ENCODE data around the gene POFUT2.

POFUT2 gene

DNA sequence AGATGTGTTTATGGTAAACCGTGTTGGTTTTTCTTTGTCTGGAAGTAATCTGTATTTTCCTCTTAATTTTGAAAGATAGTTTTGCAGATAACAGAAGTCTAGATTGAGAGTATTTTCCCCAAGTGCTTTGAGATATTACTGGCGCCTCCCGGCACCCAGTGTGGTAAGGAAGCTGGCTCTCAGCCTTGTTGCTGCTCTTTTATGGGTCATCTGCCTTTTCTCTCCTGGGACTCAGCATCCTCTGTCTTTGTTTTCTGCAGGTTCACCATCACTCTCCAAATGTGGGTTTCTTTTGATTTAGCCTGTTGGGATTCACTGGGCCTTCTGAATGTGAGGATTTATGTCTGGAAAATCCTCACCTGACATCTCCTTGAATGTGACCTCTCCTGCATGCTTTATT, 37.4 kb downstream of the POFUT2 start:
- TF ChIP-seq, protein P1, sequence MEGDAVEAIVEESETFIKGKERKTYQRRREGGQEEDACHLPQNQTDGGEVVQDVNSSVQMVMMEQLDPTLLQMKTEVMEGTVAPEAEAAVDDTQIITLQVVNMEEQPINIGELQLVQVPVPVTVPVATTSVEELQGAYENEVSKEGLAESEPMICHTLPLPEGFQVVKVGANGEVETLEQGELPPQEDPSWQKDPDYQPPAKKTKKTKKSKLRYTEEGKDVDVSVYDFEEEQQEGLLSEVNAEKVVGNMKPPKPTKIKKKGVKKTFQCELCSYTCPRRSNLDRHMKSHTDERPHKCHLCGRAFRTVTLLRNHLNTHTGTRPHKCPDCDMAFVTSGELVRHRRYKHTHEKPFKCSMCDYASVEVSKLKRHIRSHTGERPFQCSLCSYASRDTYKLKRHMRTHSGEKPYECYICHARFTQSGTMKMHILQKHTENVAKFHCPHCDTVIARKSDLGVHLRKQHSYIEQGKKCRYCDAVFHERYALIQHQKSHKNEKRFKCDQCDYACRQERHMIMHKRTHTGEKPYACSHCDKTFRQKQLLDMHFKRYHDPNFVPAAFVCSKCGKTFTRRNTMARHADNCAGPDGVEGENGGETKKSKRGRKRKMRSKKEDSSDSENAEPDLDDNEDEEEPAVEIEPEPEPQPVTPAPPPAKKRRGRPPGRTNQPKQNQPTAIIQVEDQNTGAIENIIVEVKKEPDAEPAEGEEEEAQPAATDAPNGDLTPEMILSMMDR (IDR thresholded peaks at IDR 0.05; ENCODE audit: control insufficient read depth, extremely low read depth, insufficient read depth): no peak
- H3K4me3 ChIP-seq (ENCODE audit: low read depth, low read length): no peak overlapping the region
- DNase-seq (ENCODE audit: low read depth): no peak

GRCh38 chr21:45249626-45250025, 38.1 kb downstream of the POFUT2 start:
- no peak for DNase-seq (ENCODE audit: low read depth)
- no peak overlapping the region for H3K4me3 ChIP-seq (ENCODE audit: low read depth, low read length)
- TF ChIP-seq, protein P1 (IDR thresholded peaks at IDR 0.05; ENCODE audit: control insufficient read depth, extremely low read depth, insufficient read depth): no peak

DNA sequence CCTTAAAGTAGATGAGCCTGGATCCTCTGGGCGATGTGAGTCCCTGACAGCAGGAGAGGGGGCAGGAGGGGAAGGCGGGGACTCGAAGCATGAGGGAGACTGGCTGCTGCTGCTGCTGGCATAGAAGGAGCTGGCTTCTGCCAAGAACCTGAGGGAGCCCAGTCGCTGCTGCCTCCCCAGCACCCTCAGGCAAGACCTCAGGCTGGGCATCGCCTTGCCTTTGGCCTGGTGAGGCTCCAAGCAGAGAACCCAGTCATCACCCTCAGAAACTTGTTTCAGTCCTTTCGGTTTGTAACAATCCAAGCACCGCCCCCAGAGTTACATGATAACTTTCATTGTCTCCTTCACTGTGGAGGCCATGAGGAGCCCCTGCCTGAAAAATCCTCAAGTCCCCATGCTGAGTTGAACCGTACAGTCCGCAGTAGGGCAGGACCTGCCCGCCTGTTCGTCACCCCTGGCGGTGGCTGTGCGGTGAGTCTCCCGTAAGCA, 38.8 kb downstream of the POFUT2 start:
- DNase-seq (ENCODE audit: low read depth): no peak
- no peak overlapping the region for H3K4me3 ChIP-seq (ENCODE audit: low read depth, low read length)
- TF ChIP-seq, protein P1 (IDR thresholded peaks at IDR 0.05; ENCODE audit: control insufficient read depth, extremely low read depth, insufficient read depth): no peak

DNA sequence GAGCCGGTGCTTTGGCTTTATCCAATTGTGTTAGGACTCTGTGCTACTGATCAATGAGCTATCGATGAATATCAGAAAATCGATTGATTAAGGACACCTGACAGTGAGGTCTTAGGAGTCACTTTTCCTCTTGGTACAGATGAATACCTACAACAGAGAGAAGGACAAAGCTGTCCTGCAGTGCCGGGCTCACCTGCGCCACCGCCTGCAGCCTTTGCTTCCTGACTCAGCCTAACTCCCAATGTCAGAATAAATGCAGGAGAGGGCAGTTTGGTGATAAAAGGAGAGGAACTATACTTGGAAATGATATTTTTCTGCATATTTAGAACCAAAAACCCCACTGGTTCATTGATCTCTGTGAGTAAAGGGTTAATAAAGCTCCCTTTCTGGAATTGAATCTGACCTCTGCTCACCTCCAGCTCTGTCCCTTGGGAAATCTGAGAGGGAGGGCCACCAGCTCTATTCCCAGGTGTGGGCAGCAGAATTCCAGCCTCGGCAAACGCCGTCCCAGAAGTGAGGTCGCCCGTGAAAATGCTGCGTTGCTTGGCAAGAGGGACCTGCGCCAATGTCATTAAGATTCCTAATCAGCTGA, 39.3 kb downstream of the POFUT2 start:
- TF ChIP-seq, protein P1 (IDR thresholded peaks at IDR 0.05; ENCODE audit: control insufficient read depth, extremely low read depth, insufficient read depth): no peak
- DNase-seq (ENCODE audit: low read depth): no peak
- H3K4me3 ChIP-seq (ENCODE audit: low read depth, low read length): no peak overlapping the region

DNA sequence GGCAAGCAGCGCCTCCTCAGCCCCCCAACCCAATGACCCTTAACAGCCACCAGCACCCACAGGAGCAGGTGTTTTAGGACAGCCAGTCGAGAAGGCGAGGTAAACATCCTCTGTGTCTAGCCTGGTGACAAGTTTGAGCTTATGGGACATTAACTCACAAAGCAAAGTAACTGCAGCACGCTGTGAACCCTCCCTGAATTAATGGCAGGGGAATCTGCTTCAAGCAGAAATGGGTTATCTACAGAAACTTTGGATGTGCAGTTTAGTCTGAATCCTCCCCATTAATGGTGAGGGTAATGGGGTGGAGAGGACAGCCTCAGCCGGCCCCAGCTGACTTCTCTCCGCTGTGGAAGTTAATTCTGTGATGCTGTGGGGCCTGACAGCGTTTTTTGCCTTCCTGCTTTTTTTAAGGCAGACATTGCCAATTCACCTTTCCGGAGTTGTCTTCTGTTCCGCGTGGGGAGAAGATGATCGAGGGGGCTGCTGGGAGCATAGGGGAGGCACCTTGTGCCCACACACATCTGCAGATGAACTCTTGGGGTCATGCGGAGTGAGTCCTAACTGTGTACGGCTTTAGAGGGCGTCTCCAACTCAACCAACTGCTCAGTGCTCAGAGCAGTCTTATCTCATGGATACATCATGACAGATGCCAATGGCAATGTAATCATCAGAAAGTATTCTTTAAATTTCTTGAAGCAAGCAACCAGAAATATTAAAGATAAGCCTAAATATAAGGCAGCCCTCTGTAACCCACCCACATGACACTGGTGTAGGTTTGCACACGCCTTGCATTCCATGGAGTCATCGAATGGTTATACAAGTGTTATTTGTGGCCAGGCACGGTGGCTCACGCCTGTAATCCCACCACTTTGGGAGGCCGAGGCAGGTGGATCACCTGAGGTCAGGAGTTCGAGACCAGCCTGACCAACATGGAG, 41.0 kb downstream of the POFUT2 start:
- TF ChIP-seq, protein P1 (IDR thresholded peaks at IDR 0.05; ENCODE audit: control insufficient read depth, extremely low read depth, insufficient read depth): no peak
- H3K4me3 ChIP-seq (ENCODE audit: low read depth, low read length): no peak overlapping the region
- no peak for DNase-seq (ENCODE audit: low read depth)

DNA sequence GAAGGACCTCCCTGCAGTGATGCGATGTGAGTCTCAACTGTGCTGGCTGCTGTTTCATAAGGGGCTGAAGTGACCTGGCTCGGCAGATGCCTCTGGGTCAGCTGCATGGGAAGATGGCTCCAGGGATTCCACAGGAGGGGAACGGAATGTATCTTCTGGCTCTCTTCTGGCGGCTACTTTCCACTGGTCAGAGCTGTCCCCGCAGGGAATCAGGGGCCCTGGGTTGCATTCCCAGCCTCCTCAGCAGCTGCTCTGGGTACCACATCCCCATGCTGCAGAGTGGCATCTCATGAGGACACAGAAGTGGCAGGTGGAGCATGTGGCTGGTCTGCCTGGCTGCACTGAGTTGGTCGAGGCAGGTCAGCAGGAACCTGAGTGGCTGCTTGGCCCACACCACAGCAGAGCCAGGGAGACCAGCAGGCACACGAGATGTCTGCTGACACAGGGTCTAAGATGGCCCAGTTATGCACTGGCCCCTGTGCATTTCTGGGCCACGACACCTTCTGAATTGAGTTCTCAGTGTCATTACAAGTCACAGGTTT, 42.8 kb downstream of the POFUT2 start:
- no peak overlapping the region for H3K4me3 ChIP-seq (ENCODE audit: low read depth, low read length)
- TF ChIP-seq, protein P1 (IDR thresholded peaks at IDR 0.05; ENCODE audit: control insufficient read depth, extremely low read depth, insufficient read depth): no peak
- DNase-seq (ENCODE audit: low read depth): no peak
